ENCODE results near the gene CPNE5. TPM values are rescaled to one million over a fixed set of nuclear protein-coding genes. Genes with fewer than 3 reads are reported as not detected.

CPNE5 gene
- total and polyA plus RNA-seq, 2 donors from 2014 or later, result 3.7 to 7.1 TPM

DNA sequence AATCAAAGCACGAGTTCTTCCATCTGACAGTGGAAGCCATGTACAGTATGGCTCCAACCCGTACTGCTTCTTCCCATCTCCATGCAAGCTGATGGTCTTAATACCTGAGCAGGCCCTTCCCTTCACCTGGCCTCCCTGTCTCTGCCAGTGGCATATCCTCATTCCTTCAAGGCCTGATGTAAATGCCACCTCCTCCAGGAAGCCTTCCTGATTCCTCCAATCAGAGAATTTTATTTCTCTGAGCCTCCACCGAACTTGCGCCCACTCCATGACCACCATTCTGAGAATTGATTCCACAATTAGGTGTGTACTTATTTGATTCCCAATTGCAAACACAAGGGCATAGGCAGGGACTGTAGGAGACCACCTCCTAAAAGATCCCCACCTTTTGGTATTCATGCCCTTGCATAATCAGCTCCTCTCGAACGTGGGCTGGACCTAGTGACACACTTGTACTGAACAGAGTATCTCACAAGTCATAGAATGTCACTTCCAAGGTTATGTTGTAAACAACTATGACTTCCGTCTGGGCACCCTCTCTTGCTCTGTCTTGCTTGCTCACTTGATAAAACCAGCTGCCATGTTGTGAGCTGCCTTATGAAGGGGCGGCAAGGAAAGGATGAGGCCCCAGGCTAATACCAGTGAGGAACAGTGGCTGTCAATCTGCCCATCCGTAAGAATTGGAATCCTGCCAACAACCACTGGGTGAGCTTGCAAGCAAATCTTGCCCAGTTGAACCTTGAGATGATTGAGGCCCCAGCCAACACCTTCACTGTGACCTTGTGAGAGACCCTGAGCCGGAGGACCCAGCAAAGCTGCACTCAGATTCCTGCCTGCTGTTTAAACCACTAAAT lies 38.8 kb downstream of the CPNE5 start:
- Histone ChIP-seq H3K36me3 (ENCODE audit: control insufficient read depth in 2 of 3, insufficient read depth in 3 of 3, low read length in 3 of 3) (no peaks in the 10 kb centered on the region), H3K9ac (ENCODE audit: low read length in 3 of 3) (no peak overlapping the region), H3K27me3 (ENCODE audit: control insufficient read depth, insufficient read depth, low read length) (no peaks in the 10 kb centered on the region), H3K27ac (ENCODE audit: low read depth in 2 of 2, low read length in 2 of 2) (no peak overlapping the region), H3K9me3 (ENCODE audit: control insufficient read depth in 2 of 3, insufficient read depth in 1 of 3, low read length in 3 of 3) (no peaks in the 10 kb centered on the region), H3K4me1 (ENCODE audit: control insufficient read depth in 2 of 3, insufficient read depth in 2 of 3, low read depth in 1 of 3, low read length in 3 of 3) (no peaks in the 10 kb centered on the region), H3K4me3 (ENCODE audit: low read length in 3 of 3) (no peak overlapping the region)
- FAIRE-seq (no peak), DNase-seq (no peak)
- TF ChIP-seq, protein P1, sequence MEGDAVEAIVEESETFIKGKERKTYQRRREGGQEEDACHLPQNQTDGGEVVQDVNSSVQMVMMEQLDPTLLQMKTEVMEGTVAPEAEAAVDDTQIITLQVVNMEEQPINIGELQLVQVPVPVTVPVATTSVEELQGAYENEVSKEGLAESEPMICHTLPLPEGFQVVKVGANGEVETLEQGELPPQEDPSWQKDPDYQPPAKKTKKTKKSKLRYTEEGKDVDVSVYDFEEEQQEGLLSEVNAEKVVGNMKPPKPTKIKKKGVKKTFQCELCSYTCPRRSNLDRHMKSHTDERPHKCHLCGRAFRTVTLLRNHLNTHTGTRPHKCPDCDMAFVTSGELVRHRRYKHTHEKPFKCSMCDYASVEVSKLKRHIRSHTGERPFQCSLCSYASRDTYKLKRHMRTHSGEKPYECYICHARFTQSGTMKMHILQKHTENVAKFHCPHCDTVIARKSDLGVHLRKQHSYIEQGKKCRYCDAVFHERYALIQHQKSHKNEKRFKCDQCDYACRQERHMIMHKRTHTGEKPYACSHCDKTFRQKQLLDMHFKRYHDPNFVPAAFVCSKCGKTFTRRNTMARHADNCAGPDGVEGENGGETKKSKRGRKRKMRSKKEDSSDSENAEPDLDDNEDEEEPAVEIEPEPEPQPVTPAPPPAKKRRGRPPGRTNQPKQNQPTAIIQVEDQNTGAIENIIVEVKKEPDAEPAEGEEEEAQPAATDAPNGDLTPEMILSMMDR (IDR thresholded peaks at IDR 0.05; ENCODE audit: borderline replicate concordance, extremely low read depth, insufficient read depth), result no peak
- intact Hi-C loops (cut with DNase I), result no loop called here

DNA sequence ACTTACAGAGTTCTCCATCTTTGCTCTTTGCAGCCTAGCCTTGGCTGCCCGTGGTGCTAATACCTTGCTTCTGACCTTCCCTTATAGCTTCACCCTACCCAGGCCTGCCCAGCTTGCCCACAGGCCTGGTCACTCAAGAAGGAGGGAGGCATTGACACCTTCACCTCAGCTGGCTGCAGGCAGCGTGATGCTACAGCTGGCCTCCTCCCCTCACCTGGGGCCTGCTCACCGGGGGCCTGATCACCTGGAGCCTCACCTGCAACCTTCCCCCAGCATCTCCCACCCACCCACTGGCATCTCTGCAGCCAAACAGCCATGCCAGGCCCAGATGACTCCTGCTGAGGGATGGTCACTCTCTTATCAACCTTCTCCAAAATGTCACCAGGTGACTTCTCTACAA lies 40.4 kb downstream of the CPNE5 start:
- intact Hi-C loops (cut with DNase I), result no loop called here
- Histone ChIP-seq H3K4me1 (ENCODE audit: control insufficient read depth in 2 of 3, insufficient read depth in 2 of 3, low read depth in 1 of 3, low read length in 3 of 3) (no peaks in the 10 kb centered on the region), H3K4me3 (ENCODE audit: low read length in 3 of 3) (no peak overlapping the region), H3K9me3 (ENCODE audit: control insufficient read depth in 2 of 3, insufficient read depth in 1 of 3, low read length in 3 of 3) (no peaks in the 10 kb centered on the region), H3K27ac (ENCODE audit: low read depth in 2 of 2, low read length in 2 of 2) (no peak overlapping the region), H3K27me3 (ENCODE audit: control insufficient read depth, insufficient read depth, low read length) (no peaks in the 10 kb centered on the region), H3K36me3 (ENCODE audit: control insufficient read depth in 2 of 3, insufficient read depth in 3 of 3, low read length in 3 of 3) (no peaks in the 10 kb centered on the region), H3K9ac (ENCODE audit: low read length in 3 of 3) (no peak overlapping the region)
- TF ChIP-seq, protein P1 (IDR thresholded peaks at IDR 0.05; ENCODE audit: borderline replicate concordance, extremely low read depth, insufficient read depth), result no peak
- no peak for FAIRE-seq
- peak in 1 of 5 donors; percentile 52 for DNase-seq

DNA sequence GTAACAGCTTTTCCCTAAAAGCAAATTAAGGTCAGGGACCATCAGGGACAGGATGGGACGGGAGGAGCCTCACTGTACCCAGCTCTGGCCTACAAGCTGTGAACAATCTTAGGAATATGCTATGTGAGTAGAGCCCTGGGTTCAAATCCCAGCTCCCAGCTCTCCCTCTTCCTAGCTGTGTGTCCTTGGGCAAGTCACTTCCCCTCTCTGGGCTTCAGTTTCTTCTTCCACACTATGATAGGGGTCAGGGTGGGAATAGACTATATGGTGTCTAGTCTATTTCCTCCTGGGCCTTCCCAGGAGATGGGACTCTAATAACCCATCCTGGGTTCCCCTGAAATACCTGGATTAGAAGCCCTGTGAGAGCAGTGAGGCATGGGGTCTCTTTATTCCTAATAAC lies 41.6 kb downstream of the CPNE5 start:
- TF ChIP-seq, protein P1 (IDR thresholded peaks at IDR 0.05; ENCODE audit: borderline replicate concordance, extremely low read depth, insufficient read depth), result no peak
- Histone ChIP-seq H3K9ac (ENCODE audit: low read length in 3 of 3) (no peak overlapping the region), H3K4me3 (ENCODE audit: low read length in 3 of 3) (no peak overlapping the region), H3K9me3 (ENCODE audit: control insufficient read depth in 2 of 3, insufficient read depth in 1 of 3, low read length in 3 of 3) (no peaks in the 10 kb centered on the region), H3K27ac (ENCODE audit: low read depth in 2 of 2, low read length in 2 of 2) (no peak overlapping the region), H3K27me3 (ENCODE audit: control insufficient read depth, insufficient read depth, low read length) (no peaks in the 10 kb centered on the region), H3K4me1 (ENCODE audit: control insufficient read depth in 2 of 3, insufficient read depth in 2 of 3, low read depth in 1 of 3, low read length in 3 of 3) (no peaks in the 10 kb centered on the region), H3K36me3 (ENCODE audit: control insufficient read depth in 2 of 3, insufficient read depth in 3 of 3, low read length in 3 of 3) (no peaks in the 10 kb centered on the region)
- DNase-seq, result no peak
- intact Hi-C loops (cut with DNase I), result no loop called here
- no peak for FAIRE-seq

Data from kidney (tissue), 14 donors.